Naive thymus-derived CD4-positive, alpha-beta T cell (primary cell): Measurements from ENCODE around the gene CENPV. TPM values are rescaled to one million over a fixed set of nuclear protein-coding genes. Genes with fewer than 3 reads are reported as not detected.

Experiments used
- ATAC-seq: fragments of 150-1000 bp; cut with Tn5 transposase; 2 replicates; pipeline ENCODE4 v1.10.0; 2021; ENCODE audit warnings: mild to moderate bottlenecking, moderate library complexity
- CTCF ChIA-PET: fragments of 350-600 bp; sonication (Branson Sonifier 250); formaldehyde crosslinking; loops from one replicate; lab custom pipeline; 2021; ENCODE audit warnings: antibody characterized with exemption; lab: Charles Lee
- POLR2A ChIA-PET: fragments of 350-600 bp; sonication (Branson Sonifier 250); formaldehyde crosslinking; loops from one replicate; lab custom pipeline; 2021; ENCODE audit warnings: antibody characterized with exemption, inconsistent platforms; lab: Charles Lee
- DNase-seq, 9 donors: peaks; one replicate each; pipeline versions ENCODE4 v3.0.0 to v3.0.0-alpha.2; 2020 to 2022; ENCODE audit warnings: mixed read lengths in 1 of 9
- H3K27ac ChIP-seq: one replicate; pipeline ENCODE4 v1.7.0; 2013; ENCODE audit warnings: mild to moderate bottlenecking, low read depth, low read length, moderate library complexity
- H3K27me3 ChIP-seq, 2 donors: one replicate each; pipeline ENCODE4 v1.7.0; 2013; ENCODE audit warnings: low read length in 2 of 2, mild to moderate bottlenecking in 2 of 2, moderate library complexity in 2 of 2; ENCODE audit not compliant: control insufficient read depth in 2 of 2, insufficient read depth in 2 of 2
- H3K36me3 ChIP-seq, 3 experiments: 1 replicate in 2 of 3; 2 replicates in 1 of 3; pipeline ENCODE4 v1.7.0; 2013; ENCODE audit warnings: low read length in 3 of 3, mild to moderate bottlenecking in 3 of 3, moderate library complexity in 1 of 3; ENCODE audit not compliant: insufficient read depth in 3 of 3, control insufficient read depth in 2 of 3
- H3K4me1 ChIP-seq, 2 donors: one replicate each; pipeline ENCODE4 v1.7.0; 2013; ENCODE audit warnings: low read length in 2 of 2, mild to moderate bottlenecking in 2 of 2, moderate library complexity in 1 of 2; ENCODE audit not compliant: control insufficient read depth in 2 of 2, insufficient read depth in 2 of 2
- H3K4me3 ChIP-seq: 2 replicates; pipeline ENCODE4 v1.7.0; 2013; ENCODE audit warnings: mild to moderate bottlenecking, low read length
- H3K9me3 ChIP-seq, 3 experiments: 1 replicate in 2 of 3; 2 replicates in 1 of 3; pipeline ENCODE4 v1.7.0; 2013; ENCODE audit warnings: low read length in 3 of 3; ENCODE audit not compliant: control insufficient read depth in 2 of 3
- H3K27ac Mint-ChIP-seq, 9 donors: one replicate each; pipeline ENCODE4 v1.8.0; 2020 to 2022; ENCODE audit warnings: mixed read lengths in 9 of 9, mild to moderate bottlenecking in 8 of 9, moderate library complexity in 5 of 9, inconsistent platforms in 2 of 9
- H3K27me3 Mint-ChIP-seq, 5 donors: one replicate each; pipeline ENCODE4 v1.8.0; 2021 to 2022; ENCODE audit warnings: mixed read lengths in 5 of 5, mild to moderate bottlenecking in 1 of 5
- H3K36me3 Mint-ChIP-seq, 5 donors: one replicate each; pipeline ENCODE4 v1.8.0; 2020 to 2022; ENCODE audit warnings: mixed read lengths in 5 of 5, mild to moderate bottlenecking in 3 of 5, inconsistent platforms in 1 of 5
- H3K4me1 Mint-ChIP-seq, 7 donors: one replicate each; pipeline ENCODE4 v1.8.0; 2020 to 2022; ENCODE audit warnings: mixed read lengths in 7 of 7, mild to moderate bottlenecking in 3 of 7, inconsistent platforms in 1 of 7
- H3K4me3 Mint-ChIP-seq, 10 donors: one replicate each; pipeline ENCODE4 v1.8.0; 2020 to 2022; ENCODE audit warnings: mild to moderate bottlenecking in 10 of 10, mixed read lengths in 10 of 10, moderate library complexity in 6 of 10, inconsistent platforms in 2 of 10
- H3K9me3 Mint-ChIP-seq, 11 donors: one replicate each; pipeline ENCODE4 v1.8.0; 2020 to 2022; ENCODE audit warnings: mixed read lengths in 11 of 11, mild to moderate bottlenecking in 4 of 11, inconsistent platforms in 1 of 11, moderate library complexity in 1 of 11
- intact Hi-C, 2 donors: fragments of 100-400 bp; cut with micrococcal nuclease; formaldehyde crosslinking; loops; one replicate each; pipeline ENCODE4 v1.15.1; 2023
- polyA plus RNA-seq, 2 donors: library from polyadenylated mRNA; unstranded; fragments of 300-500 nt; fragmentation: Illumina TruSeq; gene quantifications; one replicate each; pipeline ENCODE4 v1.2.3, GENCODE V29; 2021
- total RNA-seq, 6 experiments: library from RNA in 5 of 6; stranded (reverse) in 5 of 6; gene quantifications; 1 replicate in 5 of 6; 2 replicates in 1 of 6; pipeline ENCODE4 v1.2.3 and lab custom pipeline; 2021 to 2026

CENPV gene
- total and polyA plus RNA-seq, 7 experiments from 2014 or later: 9.8 to 30.3 (median 22.2) TPM

- H3K36me3 Mint-ChIP-seq: peaks cover 0 to 5% (median 0%) of the 10 kb centered on the region in 5 donors
- Histone ChIP-seq H3K4me3 (peak overlapping the region; percentile 78), H3K9me3 (no peaks in the 10 kb centered on the region), H3K4me1 (peaks cover 4 to 5% of the 10 kb centered on the region in 2 donors), H3K27ac (peak overlapping the region; percentile 73), H3K27me3 (no peaks in the 10 kb centered on the region), H3K36me3 (peaks cover 0 to 10% (median 0%) of the 10 kb centered on the region in 3 experiments)
- DNase-seq: peak in 7 of 9 donors; percentile 26 to 66 (median 44)
- peaks cover 0 to 21% (median 0%) of the 10 kb centered on the region in 5 donors for H3K27me3 Mint-ChIP-seq
- peak overlapping the region; percentile 73 to 98 (median 85) for H3K27ac Mint-ChIP-seq
- CTCF ChIA-PET: interaction anchor here (0.6 to 2.5 kb wide), 6 partner anchors 11 to 169 kb away, joined by 3 to 19 read pairs (median 3); no protein-coding TSS in a partner anchor
- POLR2A ChIA-PET: interaction anchor here (0.6 to 1.9 kb wide), 11 partner anchors 9 to 234 kb away, joined by 3 to 14 read pairs (median 4); partner anchors contain the start of gene UBB
- ATAC-seq: peak; percentile 74
- no peaks in the 10 kb centered on the region for H3K9me3 Mint-ChIP-seq
- H3K4me1 Mint-ChIP-seq: peaks cover 11 to 23% (median 19%) of the 10 kb centered on the region in 7 donors
- intact Hi-C loops: loop anchor here (1.0 to 2.0 kb wide), 6 partner anchors 28 to 1908 kb away; partner anchors contain the start of genes MIEF2 (in 1 of the 2), NCOR1 (in 1 of the 2), PIGL (in 1 of the 2) and UBB (in 1 of the 2)
- H3K4me3 Mint-ChIP-seq: peak overlapping the region; percentile 89 to 98 (median 95)
These were observed 477 bp downstream of the CENPV start for GRCh38 chr17:16352667-16353316.

DNA sequence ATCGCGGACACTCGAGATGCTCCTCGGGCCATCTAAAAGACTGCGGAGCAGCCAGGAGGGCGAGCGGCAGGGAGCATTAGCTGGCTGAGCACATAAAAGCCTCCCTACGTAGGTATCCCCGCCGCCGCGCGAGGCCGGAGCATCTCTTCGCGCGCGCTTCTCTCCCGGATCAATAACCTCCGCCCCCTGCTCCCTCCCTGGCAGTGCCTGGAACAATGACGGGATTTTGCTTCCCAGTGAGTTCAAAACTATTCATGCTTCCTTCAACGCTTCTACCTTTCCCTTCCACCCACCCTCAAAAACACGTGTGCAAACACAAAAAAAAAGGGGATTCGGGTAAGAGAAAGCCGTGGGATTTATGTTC lies 984 bp downstream of the CENPV start:
- ATAC-seq: no peak
- Histone ChIP-seq H3K4me1 (peaks cover 4 to 5% of the 10 kb centered on the region in 2 donors), H3K27ac (peak overlapping the region; percentile 73), H3K4me3 (peak overlapping the region; percentile 78), H3K36me3 (peaks cover 0 to 10% (median 0%) of the 10 kb centered on the region in 3 experiments), H3K27me3 (no peaks in the 10 kb centered on the region), H3K9me3 (no peaks in the 10 kb centered on the region)
- peaks cover 0 to 21% (median 0%) of the 10 kb centered on the region in 5 donors for H3K27me3 Mint-ChIP-seq
- H3K36me3 Mint-ChIP-seq: peaks cover 0 to 8% (median 4%) of the 10 kb centered on the region in 5 donors
- intact Hi-C loops: loop anchor here (1.0 to 2.0 kb wide), 6 partner anchors 29 to 1909 kb away; partner anchors contain the start of genes MIEF2 (in 1 of the 2), NCOR1 (in 1 of the 2), PIGL (in 1 of the 2) and UBB (in 1 of the 2)
- POLR2A ChIA-PET: interaction anchor here (0.6 to 1.9 kb wide), 10 partner anchors 8 to 184 kb away, joined by 3 to 14 read pairs (median 4); partner anchors contain the start of gene UBB
- H3K9me3 Mint-ChIP-seq: no peaks in the 10 kb centered on the region
- peak overlapping the region; percentile 89 to 98 (median 95) for H3K4me3 Mint-ChIP-seq
- DNase-seq: peak in 8 of 9 donors; percentile 9 to 31 (median 22)
- CTCF ChIA-PET: interaction anchor here (0.6 to 2.5 kb wide), 5 partner anchors 10 to 142 kb away, joined by 3 to 19 read pairs (median 3); no protein-coding TSS in a partner anchor
- peaks cover 11 to 23% (median 19%) of the 10 kb centered on the region in 7 donors for H3K4me1 Mint-ChIP-seq
- peak overlapping the region; percentile 73 to 98 (median 85) for H3K27ac Mint-ChIP-seq

- H3K27ac Mint-ChIP-seq: peak overlapping the region; percentile 46 to 98 (median 85)
- peaks cover 0 to 21% (median 0%) of the 10 kb centered on the region in 5 donors for H3K27me3 Mint-ChIP-seq
- intact Hi-C loops: loop anchor here (1.0 to 2.0 kb wide), 6 partner anchors 29 to 1909 kb away; partner anchors contain the start of genes MIEF2 (in 1 of the 2), NCOR1 (in 1 of the 2), PIGL (in 1 of the 2) and UBB (in 1 of the 2)
- POLR2A ChIA-PET: interaction anchor here (0.6 to 2.3 kb wide), 6 partner anchors 9 to 560 kb away, joined by 3 to 10 read pairs (median 3); partner anchors contain the start of gene UBB
- peak overlapping the region; percentile 89 to 98 (median 95) for H3K4me3 Mint-ChIP-seq
- H3K36me3 ChIP-seq: peaks cover 0 to 10% (median 0%) of the 10 kb centered on the region in 3 experiments
- H3K27ac ChIP-seq: peak overlapping the region; percentile 73
- CTCF ChIA-PET: interaction anchor here (0.6 to 2.5 kb wide), 4 partner anchors 10 to 142 kb away, joined by 3 to 19 read pairs (median 4); no protein-coding TSS in a partner anchor
- no peaks in the 10 kb centered on the region for H3K27me3 ChIP-seq
- DNase-seq (no peak), ATAC-seq (no peak)
- H3K9me3 Mint-ChIP-seq: no peaks in the 10 kb centered on the region
- peak overlapping the region; percentile 78 for H3K4me3 ChIP-seq
- peaks cover 11 to 23% (median 19%) of the 10 kb centered on the region in 7 donors for H3K4me1 Mint-ChIP-seq
- H3K9me3 ChIP-seq: no peaks in the 10 kb centered on the region
- peaks cover 4 to 5% of the 10 kb centered on the region in 2 donors for H3K4me1 ChIP-seq
- peaks cover 0 to 11% (median 4%) of the 10 kb centered on the region in 5 donors for H3K36me3 Mint-ChIP-seq
These were observed 1.4 kb downstream of the CENPV start for GRCh38 chr17:16351831-16352230.

DNA sequence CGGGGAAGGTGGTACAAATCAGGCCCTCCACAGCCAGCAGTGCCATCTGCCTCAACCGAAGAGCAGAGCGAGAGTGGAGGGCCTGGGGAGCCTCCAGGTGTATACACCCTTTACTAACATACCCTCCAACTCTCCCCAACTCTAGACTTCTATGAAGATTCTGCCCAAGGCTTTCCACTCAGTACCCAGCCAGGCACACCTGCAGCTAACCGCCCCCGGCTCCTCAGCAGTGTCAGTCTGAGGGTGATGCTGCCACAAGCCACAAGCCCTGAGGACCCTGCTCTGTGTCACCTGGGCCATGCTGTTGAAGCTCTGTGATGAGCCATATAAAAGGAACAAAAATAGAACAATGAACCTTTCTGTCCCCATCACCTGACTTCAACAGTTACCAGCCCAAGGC lies 3.8 kb downstream of the CENPV start:
- Mint-ChIP-seq H3K9me3 (no peaks in the 10 kb centered on the region), H3K27ac (peak overlapping the region in 6 of 9 donors; percentile 11 to 63 (median 41)), H3K4me1 (peaks cover 11 to 23% (median 19%) of the 10 kb centered on the region in 7 donors), H3K4me3 (no peak overlapping the region), H3K36me3 (peaks cover 0 to 15% (median 4%) of the 10 kb centered on the region in 5 donors), H3K27me3 (peaks cover 0 to 14% (median 0%) of the 10 kb centered on the region in 5 donors)
- Histone ChIP-seq H3K27me3 (no peaks in the 10 kb centered on the region), H3K36me3 (peaks cover 0 to 10% (median 4%) of the 10 kb centered on the region in 3 experiments), H3K4me1 (peaks cover 4 to 5% of the 10 kb centered on the region in 2 donors), H3K27ac (no peak overlapping the region), H3K4me3 (no peak overlapping the region), H3K9me3 (no peaks in the 10 kb centered on the region)
- DNase-seq (no peak), ATAC-seq (no peak)
- intact Hi-C loops: no loop called here
- POLR2A ChIA-PET: interaction anchor here (0.6 to 2.3 kb wide), 5 partner anchors 8 to 232 kb away, joined by 3 to 10 read pairs (median 5); no protein-coding TSS in a partner anchor
- CTCF ChIA-PET: no interaction called here

DNA sequence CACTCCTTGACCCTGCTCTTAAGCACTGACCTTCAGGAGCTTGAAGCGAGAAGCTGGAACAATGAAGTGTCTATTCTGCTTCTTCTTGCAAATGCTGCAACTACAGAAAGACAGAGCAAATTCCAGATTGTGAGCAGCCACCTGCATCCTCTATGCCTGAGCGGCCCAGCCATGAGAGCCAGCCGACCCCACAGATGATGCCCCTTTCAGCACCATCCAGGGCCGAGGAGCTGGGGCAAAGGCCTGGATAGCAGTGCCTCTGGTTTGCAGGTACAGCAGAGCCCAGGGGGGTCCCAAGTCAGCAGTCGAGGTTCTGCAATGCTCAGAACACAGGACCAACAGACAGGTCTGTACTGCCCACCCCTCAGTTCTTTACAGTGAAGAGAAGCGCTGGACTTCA lies 4.7 kb downstream of the CENPV start:
- H3K9me3 ChIP-seq: no peaks in the 10 kb centered on the region
- H3K27ac ChIP-seq: no peak overlapping the region
- peaks cover 4 to 5% of the 10 kb centered on the region in 2 donors for H3K4me1 ChIP-seq
- Mint-ChIP-seq H3K4me3 (no peak overlapping the region), H3K27ac (peak overlapping the region in 1 of 9 donors; percentile 9), H3K9me3 (no peaks in the 10 kb centered on the region), H3K27me3 (peaks cover 0 to 9% (median 0%) of the 10 kb centered on the region in 5 donors), H3K36me3 (peaks cover 0 to 19% (median 4%) of the 10 kb centered on the region in 5 donors), H3K4me1 (peaks cover 7 to 18% (median 15%) of the 10 kb centered on the region in 7 donors)
- no peak overlapping the region for H3K4me3 ChIP-seq
- H3K36me3 ChIP-seq: peaks cover 0 to 19% (median 4%) of the 10 kb centered on the region in 3 experiments
- ChIA-PET CTCF (no interaction called here), POLR2A (interaction anchor here (1.1 kb wide), 1 partner anchor 135 kb away, joined by 3 read pairs; no protein-coding TSS in a partner anchor)
- H3K27me3 ChIP-seq: no peaks in the 10 kb centered on the region
- no peak for ATAC-seq
- no peak for DNase-seq
- intact Hi-C loops: no loop called here

DNA sequence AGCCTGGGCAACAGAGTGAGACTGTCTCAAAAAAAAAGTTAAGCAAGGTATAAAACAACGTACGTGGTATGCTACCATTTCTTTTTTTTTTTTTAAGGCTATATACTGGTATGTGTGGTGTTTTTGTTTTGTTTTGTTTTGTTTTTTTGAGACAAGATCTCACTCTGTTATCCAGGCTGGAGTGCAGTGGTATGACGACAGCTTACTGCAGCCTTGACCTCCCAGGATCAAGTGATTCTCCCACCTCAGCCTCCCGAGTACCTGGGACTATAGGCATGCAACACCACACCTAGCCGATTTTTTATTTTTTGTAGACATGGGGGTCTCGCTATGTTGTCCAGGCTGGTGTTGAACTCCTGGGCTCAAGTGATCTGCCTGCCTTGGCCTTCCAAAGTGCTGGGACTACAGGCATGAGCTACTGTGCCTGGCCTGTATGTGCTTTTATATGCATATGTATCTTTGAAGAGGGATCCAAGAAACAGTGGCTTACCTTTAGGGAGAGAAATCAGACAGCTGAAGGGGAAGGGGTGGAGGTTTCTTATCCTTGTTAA lies 6.5 kb downstream of the CENPV start:
- Histone ChIP-seq H3K27ac (no peak overlapping the region), H3K4me3 (no peak overlapping the region), H3K4me1 (peaks cover under 1 to 3% of the 10 kb centered on the region in 2 donors), H3K36me3 (peaks cover 0 to 25% (median 9%) of the 10 kb centered on the region in 3 experiments), H3K9me3 (no peaks in the 10 kb centered on the region), H3K27me3 (no peaks in the 10 kb centered on the region)
- CTCF ChIA-PET: no interaction called here
- peaks cover 2 to 8% (median 7%) of the 10 kb centered on the region in 7 donors for H3K4me1 Mint-ChIP-seq
- ATAC-seq (no peak), DNase-seq (no peak)
- no peak overlapping the region for H3K4me3 Mint-ChIP-seq
- POLR2A ChIA-PET: no interaction called here
- peaks cover 0 to 23% (median 4%) of the 10 kb centered on the region in 5 donors for H3K36me3 Mint-ChIP-seq
- no peaks in the 10 kb centered on the region for H3K9me3 Mint-ChIP-seq
- H3K27me3 Mint-ChIP-seq: no peaks in the 10 kb centered on the region
- intact Hi-C loops: no loop called here
- H3K27ac Mint-ChIP-seq: peak overlapping the region in 2 of 9 donors; percentile 21 to 22
